Middle frontal gyrus (tissue), 1 donor: ENCODE data around the gene POC1A.

Experiments used
- DNase-seq: peaks from one replicate; pipeline ENCODE4 v3.0.0-alpha.2; 2015; ENCODE audit warnings: low spot score; ENCODE audit errors: extremely low spot score

Gene POC1A

GRCh38 chr3:52030714-52031310, 123.4 kb downstream of the POC1A start:
- DNase-seq: no peak

GRCh38 chr3:52029535-52029934, 124.7 kb downstream of the POC1A start:
- no peak for DNase-seq

GRCh38 chr3:52029053-52029452, 125.2 kb downstream of the POC1A start:
- no peak for DNase-seq

DNA sequence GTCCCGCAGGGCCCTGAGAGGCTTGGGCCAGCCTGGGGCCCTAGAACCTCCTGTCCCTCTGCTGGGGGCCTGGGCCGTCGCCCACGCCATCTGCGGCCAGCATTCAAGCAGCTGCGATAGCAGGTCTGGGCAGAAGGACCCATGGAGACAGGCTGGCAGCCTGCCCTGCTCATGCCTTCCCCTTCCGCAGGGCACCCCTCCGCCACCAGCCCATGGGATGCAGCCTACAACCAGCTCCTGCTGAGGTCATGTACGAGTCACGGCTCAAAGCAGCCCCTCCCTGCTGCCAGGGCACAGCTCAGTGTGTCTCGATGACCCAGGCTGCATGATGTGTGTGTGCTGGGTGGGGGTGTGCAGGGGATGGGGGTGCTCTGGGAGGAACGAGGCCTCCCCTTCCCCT, 125.7 kb downstream of the POC1A start:
- no peak for DNase-seq

DNA sequence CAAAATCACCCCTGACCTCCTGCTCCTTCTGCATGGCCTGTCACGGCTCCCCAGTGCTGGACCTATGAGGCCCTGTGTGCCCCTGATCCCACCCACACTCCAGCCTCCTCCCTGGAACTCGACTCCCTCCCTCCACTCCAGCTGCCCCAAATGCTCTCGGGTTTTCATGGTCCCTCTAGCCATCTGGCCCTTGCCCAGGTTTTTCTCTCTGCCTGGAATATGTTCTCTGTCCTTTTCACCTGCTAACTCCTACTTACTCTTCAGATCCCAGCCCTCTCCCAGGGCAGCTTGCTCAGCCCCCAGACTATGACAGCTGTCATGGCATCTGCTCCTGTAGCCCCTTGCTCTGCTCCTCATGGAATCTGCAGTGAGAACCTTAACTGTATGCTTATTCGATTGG, 128.2 kb downstream of the POC1A start:
- no peak for DNase-seq

- no peak for DNase-seq
These were observed 128.8 kb downstream of the POC1A start for GRCh38 chr3:52025453-52025852.
